Glomerular endothelial cell (primary cell): ENCODE results near the gene UBASH3A. TPM values are rescaled to one million over a fixed set of nuclear protein-coding genes. Genes with fewer than 3 reads are reported as not detected.

ENCODE experiments used
- DNase-seq: peaks from one replicate; pipeline ENCODE4 v3.0.0-alpha.2; 2011; ENCODE audit warnings: low read depth, low spot score; ENCODE audit errors: extremely low read depth
- total RNA-seq: library from RNA; depleted of rRNA; stranded (reverse); fragments of >200 nt; gene quantifications from 2 replicates; pipeline ENCODE4 v1.2.3, GENCODE V29; 2015

The UBASH3A gene
- total RNA-seq, 1 donor from 2014 or later, result not detected

DNA sequence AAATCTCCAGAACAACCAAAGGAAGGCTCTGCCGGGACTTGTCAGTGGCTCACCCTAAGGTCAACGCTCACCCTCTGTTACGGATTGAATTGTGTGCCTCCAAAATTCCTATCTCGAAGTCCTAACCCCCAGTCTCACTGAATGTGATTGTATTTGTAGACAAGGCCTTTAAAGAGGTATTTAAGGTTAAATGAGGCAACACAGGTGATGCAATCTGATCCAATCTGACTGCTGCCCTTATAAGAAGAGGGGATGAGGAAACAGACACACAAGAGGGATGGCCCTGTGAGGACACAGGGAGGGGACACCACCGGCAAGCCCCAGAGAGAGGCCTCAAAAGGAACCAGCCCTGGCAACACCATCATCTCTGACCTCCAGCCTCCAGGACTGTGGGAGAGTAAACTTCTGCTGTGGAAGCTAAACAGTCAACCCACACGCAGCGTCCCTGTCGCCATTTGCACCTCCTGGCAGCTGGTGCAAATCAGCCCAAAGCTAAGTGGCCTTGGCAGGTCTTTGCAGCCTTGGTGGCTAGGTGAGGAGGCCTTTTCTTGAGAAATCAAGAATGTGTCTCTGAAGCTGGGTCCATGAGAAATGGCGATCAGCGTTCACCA lies 24.2 kb downstream of the UBASH3A start:
- no peak for DNase-seq

- DNase-seq, result no peak
These were observed 25.3 kb downstream of the UBASH3A start for GRCh38 chr21:42429021-42429420.

GRCh38 chr21:42429856-42430255 lies 26.2 kb downstream of the UBASH3A start:
- DNase-seq, result no peak

DNA sequence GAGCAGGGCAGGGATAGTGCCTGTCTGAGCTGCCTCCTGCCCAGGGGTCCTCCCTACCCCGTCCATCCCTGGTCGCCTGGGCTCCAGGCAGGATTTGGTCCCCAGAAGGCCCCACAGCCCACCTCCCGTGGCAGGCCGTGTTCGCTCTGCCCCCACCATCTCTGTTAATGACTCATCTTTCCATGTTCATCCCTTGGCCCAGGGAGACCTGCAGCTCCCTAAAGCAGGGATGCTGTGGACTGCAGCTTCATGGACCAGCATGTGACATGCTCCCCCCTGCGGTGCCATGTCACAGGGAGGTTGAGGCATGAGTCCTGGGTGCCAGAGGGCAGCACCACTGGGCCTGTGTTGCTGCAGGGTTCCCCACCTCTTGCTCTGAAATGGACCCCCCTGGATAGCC lies 26.8 kb downstream of the UBASH3A start:
- DNase-seq, result no peak

DNA sequence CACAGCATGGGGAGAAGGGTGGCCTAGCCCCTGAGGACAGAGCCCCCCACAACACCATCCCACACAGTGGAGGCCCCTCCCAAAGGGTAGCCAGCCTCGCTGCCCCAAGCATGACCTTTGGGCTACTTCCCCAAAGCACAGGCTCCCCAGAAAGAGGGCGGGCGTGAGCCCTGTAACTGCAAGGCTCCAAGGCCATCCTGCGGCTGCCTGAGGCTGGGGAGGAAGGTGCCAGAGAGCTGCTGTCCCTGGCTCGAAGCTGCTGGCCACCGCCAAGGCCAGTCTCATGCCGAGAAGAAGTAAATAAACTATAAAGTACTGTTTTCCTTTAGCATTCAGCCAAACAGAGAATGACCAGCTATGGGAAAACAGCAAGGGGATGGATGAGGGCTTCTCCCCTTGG lies 27.5 kb downstream of the UBASH3A start:
- DNase-seq, result no peak

GRCh38 chr21:42432695-42433094 lies 29.0 kb downstream of the UBASH3A start:
- DNase-seq, result no peak

- no peak for DNase-seq
These were observed 30.3 kb downstream of the UBASH3A start for GRCh38 chr21:42433946-42434551.

DNA sequence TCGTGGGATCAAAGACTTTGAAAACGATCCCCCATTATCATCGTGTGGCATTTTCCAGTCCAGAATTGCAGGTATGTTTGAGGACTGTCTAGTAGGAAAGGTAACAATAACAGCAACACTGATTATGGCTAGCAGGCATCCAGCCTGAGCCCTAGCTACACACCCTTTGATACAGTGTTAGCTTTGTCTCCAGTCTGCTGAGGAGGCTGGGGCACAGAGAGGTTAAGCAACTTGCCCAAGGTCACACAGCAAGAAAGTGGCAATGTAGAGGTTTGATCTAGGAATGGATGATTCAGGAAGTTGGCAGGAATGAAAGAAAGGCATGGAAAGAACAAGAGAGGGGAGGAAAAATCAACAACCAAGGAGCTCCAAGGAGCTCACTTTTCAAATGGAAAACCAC lies 31.2 kb downstream of the UBASH3A start:
- DNase-seq, result no peak

DNA sequence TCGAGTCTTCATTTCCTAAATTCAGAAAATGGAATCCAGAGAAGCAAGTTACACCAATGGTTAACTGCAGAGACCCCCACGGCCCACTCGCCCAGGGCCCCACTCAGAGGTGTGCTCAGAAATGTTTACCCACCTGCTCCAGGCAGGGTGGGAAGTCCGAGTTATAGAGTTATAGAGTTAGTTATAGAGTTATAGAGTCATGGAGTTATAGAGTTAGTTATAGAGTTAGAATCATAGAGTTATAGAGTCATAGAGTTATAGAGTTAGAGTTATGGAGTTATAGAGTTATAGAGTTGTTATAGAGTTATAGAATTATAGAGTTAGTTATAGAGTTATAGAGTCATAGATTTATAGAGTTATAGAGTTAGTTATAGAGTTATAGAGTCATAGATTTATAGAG lies 31.7 kb downstream of the UBASH3A start:
- DNase-seq, result no peak

DNA sequence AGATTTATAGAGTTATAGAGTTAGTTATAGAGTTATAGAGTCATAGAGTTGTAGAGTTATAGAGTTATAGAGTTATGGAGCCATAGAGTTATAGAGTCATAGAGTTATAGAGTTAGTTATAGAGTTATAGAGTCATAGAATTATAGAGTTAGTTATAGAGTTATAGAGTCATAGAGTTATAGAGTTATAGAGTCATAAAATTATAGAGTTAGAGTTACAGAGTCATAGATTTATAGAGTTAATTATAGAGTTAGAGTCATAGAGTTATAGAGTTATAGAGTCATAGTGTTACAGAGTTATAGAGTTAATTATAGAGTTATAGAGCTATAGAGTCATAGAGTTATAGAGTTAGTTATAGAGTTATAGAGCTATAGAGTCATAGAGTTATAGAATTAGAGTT lies 32.1 kb downstream of the UBASH3A start:
- no peak for DNase-seq

GRCh38 chr21:42436914-42437313 lies 33.2 kb downstream of the UBASH3A start:
- DNase-seq, result no peak

DNA sequence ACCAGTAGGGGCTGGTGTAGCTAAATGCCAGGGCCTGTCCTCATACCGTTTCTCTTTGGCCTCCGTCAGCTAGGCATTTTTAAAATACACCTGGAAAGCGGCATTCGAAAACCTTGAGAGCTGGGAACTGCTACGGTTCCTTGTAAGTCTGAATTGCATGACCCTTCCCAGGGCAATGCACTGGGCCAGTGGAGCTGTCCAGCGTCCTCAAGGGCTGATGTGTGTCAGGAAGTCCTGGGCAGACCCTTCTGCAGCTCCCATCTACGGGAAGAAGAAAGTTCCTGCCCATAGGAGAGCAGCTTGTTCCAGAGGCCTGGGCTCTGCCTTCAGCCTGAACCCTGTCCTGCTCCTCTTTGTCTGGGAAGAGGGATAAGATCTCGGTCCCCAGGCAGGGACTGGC lies 34.1 kb downstream of the UBASH3A start:
- no peak for DNase-seq

- no peak for DNase-seq
These were observed 34.9 kb downstream of the UBASH3A start for GRCh38 chr21:42438316-42439205.

- DNase-seq, result no peak
These were observed 35.8 kb downstream of the UBASH3A start for GRCh38 chr21:42439284-42440186.

GRCh38 chr21:42440187-42440792 lies 36.6 kb downstream of the UBASH3A start:
- no peak for DNase-seq

DNA sequence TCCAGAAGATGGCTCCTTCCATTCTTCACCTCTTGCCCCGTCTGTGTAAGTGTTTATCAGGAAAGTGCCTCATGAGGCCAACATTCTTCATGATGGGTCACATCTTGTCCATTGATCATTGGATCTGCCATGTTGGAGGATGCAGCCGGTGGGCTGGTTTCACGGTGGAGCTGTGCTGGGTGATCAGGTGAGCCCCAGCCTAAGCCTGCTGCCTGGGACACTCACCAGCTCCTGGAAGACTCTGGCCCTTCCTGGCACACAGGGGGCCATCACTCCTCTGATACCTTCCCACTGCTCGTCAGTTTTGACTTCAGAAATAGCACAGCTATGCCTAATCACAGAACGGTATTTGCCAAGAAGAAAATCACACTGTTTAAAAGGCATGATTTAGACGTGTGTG lies 38.3 kb downstream of the UBASH3A start:
- DNase-seq, result no peak

DNA sequence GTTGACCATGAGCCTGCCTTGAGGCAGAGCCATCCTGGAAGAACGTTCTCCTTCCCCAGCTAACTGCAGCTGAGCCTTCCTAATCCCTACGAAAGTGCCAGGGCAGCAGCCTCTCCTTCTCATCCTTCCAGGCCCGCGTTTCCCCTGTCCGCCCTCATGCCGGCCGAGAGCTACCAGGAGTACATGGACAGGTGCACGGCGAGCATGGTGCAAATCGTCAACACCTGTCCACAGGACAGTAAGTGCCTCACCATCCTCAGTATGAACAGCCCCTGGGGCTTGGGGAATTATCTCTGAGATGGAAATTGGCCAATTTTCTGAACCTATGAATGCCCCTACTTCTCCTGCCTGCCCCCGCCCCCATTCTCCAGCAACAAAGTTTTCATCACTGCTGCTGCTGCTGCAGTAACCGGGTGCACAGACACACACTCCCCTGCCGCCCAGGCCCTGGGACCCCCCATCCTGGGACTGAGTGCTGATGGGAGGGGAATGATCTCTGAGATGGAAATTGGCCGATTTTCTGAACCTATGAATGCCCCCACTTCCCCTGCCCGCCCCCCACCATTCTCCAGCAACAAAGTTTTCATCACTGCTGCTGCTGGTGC lies 39.6 kb downstream of the UBASH3A start:
- DNase-seq, result no peak

DNA sequence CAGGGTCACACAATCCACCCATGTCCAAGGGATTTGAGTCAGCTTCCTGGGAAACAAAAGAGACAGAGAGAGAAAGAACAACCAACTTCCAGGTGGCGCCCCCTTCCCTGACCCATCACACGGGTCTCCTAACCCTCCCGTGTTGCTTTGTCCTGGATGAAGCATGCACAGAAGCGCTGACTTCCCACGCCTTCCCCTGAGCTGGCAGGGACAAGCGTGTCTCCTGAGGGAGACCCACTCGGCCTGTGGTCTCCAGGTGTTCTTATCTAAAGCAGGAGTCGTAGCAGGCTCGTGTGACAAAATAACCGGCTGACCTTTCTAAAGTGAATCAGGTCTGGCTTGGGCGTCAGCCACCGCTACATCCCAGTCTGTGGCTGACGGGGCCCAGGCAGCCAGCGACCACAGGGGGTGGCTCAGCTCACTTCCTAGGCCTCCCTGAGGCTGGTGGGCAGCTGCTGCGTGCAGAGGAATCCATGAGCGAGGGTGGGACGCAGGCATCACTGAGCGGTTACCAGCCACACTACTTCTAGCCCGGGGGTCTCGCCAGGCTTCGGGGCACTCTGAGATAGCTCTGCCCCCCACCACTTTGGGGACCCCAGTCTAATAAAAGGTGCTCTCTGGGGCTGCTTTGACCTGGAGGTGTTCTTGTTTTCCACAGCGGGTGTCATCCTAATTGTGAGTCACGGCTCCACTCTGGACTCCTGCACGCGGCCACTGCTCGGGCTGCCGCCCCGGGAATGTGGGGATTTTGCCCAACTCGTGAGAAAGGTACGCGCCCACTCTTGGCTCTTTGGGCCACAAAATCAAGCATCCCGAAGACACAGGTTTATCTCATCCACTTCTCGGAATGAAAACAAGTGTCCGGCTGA lies 40.4 kb downstream of the UBASH3A start:
- DNase-seq, result no peak

DNA sequence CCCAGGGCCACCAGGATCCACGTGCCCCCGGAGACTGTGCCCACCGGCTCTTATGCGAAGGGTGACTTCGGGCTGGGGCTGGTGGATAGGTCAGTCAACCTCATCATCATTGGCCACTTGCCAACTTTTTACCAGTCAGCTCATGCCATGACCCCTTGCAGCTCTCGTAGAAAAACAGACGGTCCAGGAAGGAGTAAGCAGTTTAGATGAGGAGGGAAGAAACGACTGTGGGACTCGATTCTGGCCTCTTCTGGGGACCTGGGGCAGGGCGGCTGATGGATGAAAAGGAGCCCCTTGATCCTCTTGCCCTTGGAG lies 41.0 kb downstream of the UBASH3A start:
- no peak for DNase-seq
